HCT116 (cell line): ENCODE data around the gene RILPL1. TPM values are rescaled to one million over a fixed set of nuclear protein-coding genes. Genes with fewer than 3 reads are reported as not detected.
A peak's percentile ranks its signal among the peaks of the same experiment; 100 is the strongest.
"Not testable (repeated sequence)": the region's sequence is repeated elsewhere in the genome, so short reads cannot be mapped to it uniquely, and the experiment has no call there.

Experiments
- ATAC-seq: fragments of 200-7000 bp; cut with Tn5 transposase; 2 replicates; pipeline ENCODE4 v1.9.1; 2020; ENCODE audit warnings: mild to moderate bottlenecking, moderate library complexity
- Bru-seq: library from RNA; stranded (reverse); fragments of 400-500 nt; gene quantifications from one replicate; lab custom pipeline; 2021; lab: Mats Ljungman, UMichigan
- BruChase-seq, 2 experiments: library from RNA; stranded (reverse); fragments of 400-500 nt; gene quantifications; one replicate each; lab custom pipeline; 2021; lab: Mats Ljungman, UMichigan
- BruUV-seq: library from RNA; stranded (reverse); fragments of 400-500 nt; replicated peaks from 2 replicates; lab custom pipeline; 2021; lab: Mats Ljungman, UMichigan
- CTCF ChIA-PET: fragments of 300-600 bp; sonication (Branson Sonifier 250); formaldehyde crosslinking; loops from one replicate; lab custom pipeline; 2021; ENCODE audit warnings: antibody characterized with exemption; lab: Charles Lee
- POLR2A ChIA-PET: fragments of 300-600, 350-600 bp; sonication (Branson Sonifier 250); formaldehyde crosslinking; loops from one replicate; lab custom pipeline; 2021; ENCODE audit warnings: antibody characterized with exemption; lab: Charles Lee
- RAD21 ChIA-PET, 2 experiments: fragments of 300-600 bp; sonication (Branson Sonifier 250); formaldehyde crosslinking; loops; one replicate each; lab custom pipeline; 2023; ENCODE audit warnings: low total read pairs in 2 of 2; ENCODE audit not compliant: uncharacterized antibody in 2 of 2, unreplicated experiment in 2 of 2, low non-redundant PET in 1 of 2; lab: Charles Lee
- DNase-seq: peaks from one replicate; pipeline ENCODE4 v3.0.0-alpha.2; 2010; ENCODE audit warnings: low read depth, low spot score
- H2AFZ ChIP-seq: fragments of 200-600 bp; shearing (Covaris generic), sonication (generic); 2 replicates; pipeline ENCODE4 v1.6.1; 2017; ENCODE audit warnings: low read depth, mixed run types, mixed read lengths, antibody characterized with exemption, low read length; ENCODE audit not compliant: poor library complexity, severe bottlenecking
- H3K27ac ChIP-seq: 2 replicates; pipeline ENCODE4 v1.5.1; 2012; ENCODE audit warnings: low read depth, low read length
- H3K27me3 ChIP-seq: fragments of 200-600 bp; sonication (generic); 2 replicates; pipeline ENCODE4 v1.6.1; 2016; ENCODE audit warnings: mixed run types, low read length, mixed read lengths; ENCODE audit not compliant: insufficient read depth
- H3K36me3 ChIP-seq, 2 experiments: fragments of 200-500 bp in 1 of 2; fragments of 200-600 bp in 1 of 2; sonication (Bioruptor generic) in 1 of 2; sonication (generic) in 1 of 2; 2 replicates each; pipeline versions ENCODE4 v1.5.1 to v1.6.1; 2014 to 2016; ENCODE audit warnings: low read length in 2 of 2, inconsistent platforms in 1 of 2, mixed read lengths in 1 of 2, mixed run types in 1 of 2; ENCODE audit not compliant: insufficient read depth in 2 of 2, control insufficient read depth in 1 of 2
- H3K4me1 ChIP-seq, 2 experiments: fragments of 200-600 bp in 1 of 2; sonication (generic) in 1 of 2; 2 replicates each; pipeline versions ENCODE4 v1.5.1 to v1.6.1; 2012 to 2017; ENCODE audit warnings: low read length in 2 of 2, inconsistent platforms in 1 of 2, mild to moderate bottlenecking in 1 of 2, mixed read lengths in 1 of 2, mixed run types in 1 of 2, moderate library complexity in 1 of 2; ENCODE audit not compliant: insufficient read depth in 2 of 2, control insufficient read depth in 1 of 2
- H3K4me2 ChIP-seq: fragments of 200-600 bp; sonication (generic); 2 replicates; pipeline ENCODE4 v1.6.1; 2017; ENCODE audit warnings: mixed run types, low read length, mixed read lengths
- H3K4me3 ChIP-seq, 2 experiments: fragments of 200-600 bp in 1 of 2; sonication (generic) in 1 of 2; replicated peaks in 1 of 2; 2 replicates each; pipeline ENCODE4 v1.5.1; 2011 to 2016; ENCODE audit warnings: low read length in 2 of 2, control low read depth in 1 of 2, low read depth in 1 of 2, mild to moderate bottlenecking in 1 of 2, mixed read lengths in 1 of 2, mixed run types in 1 of 2
- H3K79me2 ChIP-seq: fragments of 200-600 bp; sonication (generic); 2 replicates; pipeline ENCODE4 v1.6.1; 2017; ENCODE audit warnings: mild to moderate bottlenecking, mixed run types, low read length, moderate library complexity, mixed read lengths; ENCODE audit not compliant: insufficient read depth
- H3K9ac ChIP-seq: fragments of 200-600 bp; sonication (generic); 2 replicates; pipeline ENCODE4 v1.6.1; 2016; ENCODE audit warnings: low read length, mixed read lengths
- H3K9me2 ChIP-seq: fragments of 200-600 bp; sonication (generic), shearing (Covaris generic); 2 replicates; pipeline ENCODE4 v1.6.1; 2017; ENCODE audit warnings: mixed run types, mild to moderate bottlenecking, moderate library complexity; ENCODE audit not compliant: insufficient read depth
- H3K9me3 ChIP-seq, 2 experiments: fragments of 200-500 bp in 1 of 2; fragments of 200-600 bp in 1 of 2; sonication (Bioruptor generic) in 1 of 2; sonication (generic) in 1 of 2; 2 replicates each; pipeline ENCODE4 v1.6.1; 2014 to 2017; ENCODE audit warnings: low read length in 2 of 2, mixed read lengths in 2 of 2, inconsistent platforms in 1 of 2, low read depth in 1 of 2, mild to moderate bottlenecking in 1 of 2, mixed run types in 1 of 2, moderate library complexity in 1 of 2; ENCODE audit not compliant: control insufficient read depth in 1 of 2, insufficient read depth in 1 of 2
- H4K20me1 ChIP-seq: fragments of 200-600 bp; sonication (generic), shearing (Covaris generic); 2 replicates; pipeline ENCODE4 v1.6.1; 2017; ENCODE audit warnings: mixed run types, mild to moderate bottlenecking, moderate library complexity; ENCODE audit not compliant: insufficient read depth
- CEBPB ChIP-seq: IDR thresholded peaks from 2 replicates; pipeline ENCODE4 v1.6.1; 2012; ENCODE audit warnings: low read depth
- EZH2 ChIP-seq: fragments of 200-600 bp; sonication (generic); IDR thresholded peaks from 2 replicates; pipeline ENCODE4 v1.6.1; 2017; ENCODE audit warnings: antibody characterized with exemption, mixed run types
- JUND ChIP-seq: IDR thresholded peaks from 2 replicates; pipeline ENCODE4 v1.6.1; 2012
- POLR2AphosphoS5 ChIP-seq: IDR thresholded peaks from 2 replicates; pipeline ENCODE4 v1.6.1; 2011; ENCODE audit warnings: mild to moderate bottlenecking, low read depth, low read length, moderate library complexity
- RAD21 ChIP-seq: IDR thresholded peaks from 2 replicates; pipeline ENCODE4 v1.6.1; 2012; ENCODE audit warnings: low read depth, mild to moderate bottlenecking
- SP1 ChIP-seq: IDR thresholded peaks from 2 replicates; pipeline ENCODE4 v1.6.1; 2012; ENCODE audit warnings: low read depth
- ZFX ChIP-seq: fragments of 450-650 bp; IDR thresholded peaks from 2 replicates; pipeline ENCODE4 v1.6.1; 2017
- intact Hi-C: fragments of 100-400 bp; cut with micrococcal nuclease; formaldehyde crosslinking; loops from 2 replicates; pipeline ENCODE4 v1.10.0; 2022
- long read RNA-seq: library from polyadenylated mRNA; unstranded; transcript quantifications from one replicate; pipeline ENCODE4 v2.0.0, GENCODE V29; 2021; ENCODE audit not compliant: unreplicated experiment
- polyA plus RNA-seq: library from polyadenylated mRNA; unstranded; fragments of >200 nt; gene quantifications from 2 replicates; pipeline ENCODE4 v1.2.1, GENCODE V29; 2012; ENCODE audit warnings: missing spikeins
- total RNA-seq: library from RNA; stranded (reverse); gene quantifications from one replicate; pipeline ENCODE4 v1.2.1, GENCODE V29; 2021; ENCODE audit not compliant: unreplicated experiment

RILPL1 gene, protein sequence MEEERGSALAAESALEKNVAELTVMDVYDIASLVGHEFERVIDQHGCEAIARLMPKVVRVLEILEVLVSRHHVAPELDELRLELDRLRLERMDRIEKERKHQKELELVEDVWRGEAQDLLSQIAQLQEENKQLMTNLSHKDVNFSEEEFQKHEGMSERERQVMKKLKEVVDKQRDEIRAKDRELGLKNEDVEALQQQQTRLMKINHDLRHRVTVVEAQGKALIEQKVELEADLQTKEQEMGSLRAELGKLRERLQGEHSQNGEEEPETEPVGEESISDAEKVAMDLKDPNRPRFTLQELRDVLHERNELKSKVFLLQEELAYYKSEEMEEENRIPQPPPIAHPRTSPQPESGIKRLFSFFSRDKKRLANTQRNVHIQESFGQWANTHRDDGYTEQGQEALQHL
- total RNA-seq (11.8 TPM), Bru-seq, nascent RNA (percentile 62 among the genes with signal in this experiment), BruChase-seq, experiment 1, labeled RNA remaining after a 6-hour chase (percentile 67 among the genes with signal in this experiment), BruChase-seq, experiment 2, labeled RNA remaining after a 2-hour chase (percentile 68 among the genes with signal in this experiment)
- 11.8 and 12.9 TPM in 2 replicates for polyA plus RNA-seq
- long read RNA-seq, transcript RILPL1-202 (7 exons, 3,932 nt) = major isoform, 14 of 31 reads
- long read RNA-seq, partial matches to known transcripts = 3 of 31 reads
- long read RNA-seq, other reads (novel, unspliced or antisense) = 13 of 31 reads

DNA sequence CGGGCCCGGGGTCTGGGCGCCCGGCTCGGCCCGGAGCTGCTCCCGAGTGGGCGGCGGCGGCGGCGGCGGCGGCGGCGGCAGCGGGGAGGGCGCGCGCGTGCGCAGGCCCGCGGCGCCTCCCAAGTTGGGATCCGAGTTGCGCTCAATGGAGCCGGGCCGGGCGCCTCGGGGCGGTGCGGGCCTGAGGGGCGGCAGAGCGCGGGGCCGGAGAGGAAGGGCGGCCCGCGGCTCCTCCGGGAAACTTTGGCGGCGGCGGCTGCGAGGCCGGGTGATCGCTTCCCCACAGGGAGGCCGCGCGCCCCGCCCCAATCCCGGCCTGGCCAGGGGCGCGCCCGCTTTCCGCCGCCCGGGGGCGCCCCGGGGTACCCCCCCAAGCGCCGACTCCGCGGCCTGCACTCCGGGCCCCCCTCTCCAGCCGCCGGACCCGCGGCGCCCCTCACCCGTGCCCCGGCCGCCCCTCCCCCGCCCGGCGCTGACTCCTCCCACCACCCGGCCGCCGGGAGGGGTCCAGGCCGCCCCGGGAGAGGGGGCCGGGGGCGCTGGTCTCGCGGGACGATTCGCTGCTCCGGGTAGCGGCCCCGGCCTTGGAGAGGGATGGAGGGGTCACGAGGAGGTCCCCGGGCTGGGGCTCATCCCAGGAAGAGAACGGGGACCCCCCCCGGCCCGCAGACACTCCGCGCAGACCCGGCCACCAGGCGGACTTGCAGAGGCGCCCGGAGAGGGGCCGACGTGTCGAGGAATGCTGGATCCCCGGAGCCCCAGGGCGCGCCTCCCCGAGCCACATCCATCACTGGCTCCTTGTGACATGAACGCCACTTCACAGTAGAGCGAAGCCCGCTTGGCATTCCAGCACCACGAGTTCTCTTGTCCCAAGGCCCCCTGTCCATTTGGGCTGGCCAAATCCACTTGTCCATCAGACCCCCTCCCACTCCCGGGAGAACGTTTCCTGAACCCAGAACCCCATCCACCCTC lies at the start of gene RILPL1:
Gene RILPL1, minus strand, starts transcription at position 48 of the 972 bp plus-strand sequence. CDS start 237 bp downstream, outside the sequence.
- peak within 1 kb of the TSS; percentile 80 for H3K27ac ChIP-seq
- no peaks in the 10 kb centered on the region for H3K9me2 ChIP-seq
- H3K4me1 ChIP-seq = peaks cover 7 to 20% of the 10 kb centered on the region in 2 experiments; a peak in 3 of 4 replicates
- TF ChIP-seq ZFX (peak; percentile 71), JUND (no peak), POLR2AphosphoS5 (peak; percentile 15)
- ChIA-PET CTCF (interaction anchor here (1.4 kb wide), 1 partner anchor 48 kb away, joined by 3 read pairs; no protein-coding TSS in a partner anchor), RAD21 (no interaction called here), POLR2A (no interaction called here)
- no peaks in the 10 kb centered on the region for H3K9me3 ChIP-seq
- peaks cover 21% of the 10 kb centered on the region for H3K79me2 ChIP-seq
- H3K27me3 ChIP-seq = no peaks in the 10 kb centered on the region
- peak within 1 kb of the TSS; percentile 98 for H3K4me2 ChIP-seq
- peaks cover 0 to 8% of the 10 kb centered on the region in 2 experiments; a peak in 2 of 4 replicates for H3K36me3 ChIP-seq
- no peak for DNase-seq
- intact Hi-C loops = loop anchor here (5.0 kb wide), 1 partner anchor 48 kb away; the partner anchor contains the start of gene TMED2
- peak within 1 kb of the TSS; percentile 82 to 88 for H3K4me3 ChIP-seq
- H2AFZ ChIP-seq = peak within 1 kb of the TSS; percentile 45
- ATAC-seq = peak; percentile 73
- BruUV-seq = no TSS peak
- peak within 1 kb of the TSS; percentile 85 for H3K9ac ChIP-seq
- no peaks in the 10 kb centered on the region for H4K20me1 ChIP-seq

DNA sequence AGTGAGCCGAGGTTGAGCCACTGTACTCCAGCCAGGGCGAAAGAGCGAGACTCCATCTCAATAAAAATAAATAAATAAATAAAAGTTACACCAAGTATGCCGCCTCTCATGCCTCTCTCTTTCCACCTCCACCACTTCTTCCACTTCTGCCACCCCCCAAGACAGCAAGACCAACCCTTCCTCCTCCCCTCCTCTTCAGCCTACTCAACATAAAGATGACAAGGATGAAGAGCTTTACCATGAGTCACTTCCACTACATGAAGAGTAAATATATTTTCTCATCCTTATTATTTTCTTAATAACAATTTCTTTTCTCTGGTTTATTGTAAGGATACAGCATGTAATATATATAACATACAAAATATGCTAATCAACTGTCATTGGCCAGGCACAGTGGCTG lies 47.3 kb upstream of the RILPL1 start:
- H3K79me2 ChIP-seq = peaks cover 39% of the 10 kb centered on the region
- H3K27me3 ChIP-seq = no peaks in the 10 kb centered on the region
- peaks cover 0 to 4% of the 10 kb centered on the region in 2 experiments; a peak in 1 of 4 replicates for H3K9me3 ChIP-seq
- H2AFZ ChIP-seq = no peak overlapping the region
- DNase-seq = no peak
- H3K4me3 ChIP-seq = no peak overlapping the region
- intact Hi-C loops = loop anchor here (5.0 kb wide), 3 partner anchors 48 to 188 kb away; partner anchors contain the start of genes RILPL1 and SNRNP35
- peaks cover 9 to 17% of the 10 kb centered on the region in 2 experiments for H3K4me1 ChIP-seq
- no peaks in the 10 kb centered on the region for H3K36me3 ChIP-seq
- BruUV-seq = no TSS peak
- H3K9me2 ChIP-seq = no peaks in the 10 kb centered on the region
- no peak overlapping the region for H3K4me2 ChIP-seq
- RAD21 ChIA-PET = no interaction called here
- POLR2A ChIA-PET = no interaction called here
- H3K27ac ChIP-seq = no peak overlapping the region
- H4K20me1 ChIP-seq = no peaks in the 10 kb centered on the region
- no peak for ATAC-seq
- H3K9ac ChIP-seq = no peak overlapping the region
- CTCF ChIA-PET = no interaction called here
- no peak for TF ChIP-seq SP1
- TF ChIP-seq CEBPB = no peak
- TF ChIP-seq POLR2AphosphoS5 = no peak
- TF ChIP-seq EZH2 = no peak
- TF ChIP-seq RAD21 = no peak
- TF ChIP-seq, all 23 proteins: peak for 0

DNA sequence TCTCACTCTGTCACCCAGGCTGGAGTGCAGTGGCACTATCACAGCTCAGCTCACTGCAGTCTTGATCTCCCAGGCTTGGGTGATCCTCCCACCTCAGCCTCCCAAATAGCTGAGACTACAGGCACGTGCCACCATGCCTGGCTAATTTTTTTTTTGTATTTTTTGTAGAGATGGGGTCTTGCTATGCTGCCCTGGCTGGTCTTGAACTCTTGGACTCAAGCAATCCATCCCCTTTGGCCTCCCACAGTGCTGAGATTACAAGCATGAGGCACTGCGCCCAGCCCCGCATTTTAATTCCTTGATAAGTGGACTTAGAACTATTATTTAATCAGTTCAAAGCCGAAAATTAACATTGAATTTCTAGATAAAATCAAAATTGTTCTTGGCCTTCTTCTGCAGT lies 45.3 kb upstream of the RILPL1 start:
- BruUV-seq, H3K9ac ChIP-seq, H3K4me2 ChIP-seq, H2AFZ ChIP-seq, H3K4me3 ChIP-seq, ATAC-seq, CTCF ChIA-PET, RAD21 ChIA-PET, DNase-seq, H3K36me3 ChIP-seq, H3K27me3 ChIP-seq, H3K9me2 ChIP-seq, H3K27ac ChIP-seq, H3K9me3 ChIP-seq, H4K20me1 ChIP-seq, intact Hi-C loops: not testable (repeated sequence)
- Histone ChIP-seq H3K79me2 (peaks cover 24% of the 10 kb centered on the region), H3K4me1 (peaks cover 5 to 10% of the 10 kb centered on the region in 2 experiments)
- POLR2A ChIA-PET = interaction anchor here (1.2 kb wide), 1 partner anchor 8 kb away, joined by 3 read pairs; no protein-coding TSS in a partner anchor
